HG03066 (cell line): ENCODE results near the gene TTR.

ENCODE experiments used
- ATAC-seq: cut with Tn5 transposase; IDR thresholded peaks from one replicate; pipeline ENCODE4 v1.9.1; 2021; ENCODE audit warnings: low read depth; ENCODE audit not compliant: unreplicated experiment

The TTR gene

GRCh38 chr18:31612124-31612523 is 20.4 kb downstream of the TTR start:
- no peak for ATAC-seq

DNA sequence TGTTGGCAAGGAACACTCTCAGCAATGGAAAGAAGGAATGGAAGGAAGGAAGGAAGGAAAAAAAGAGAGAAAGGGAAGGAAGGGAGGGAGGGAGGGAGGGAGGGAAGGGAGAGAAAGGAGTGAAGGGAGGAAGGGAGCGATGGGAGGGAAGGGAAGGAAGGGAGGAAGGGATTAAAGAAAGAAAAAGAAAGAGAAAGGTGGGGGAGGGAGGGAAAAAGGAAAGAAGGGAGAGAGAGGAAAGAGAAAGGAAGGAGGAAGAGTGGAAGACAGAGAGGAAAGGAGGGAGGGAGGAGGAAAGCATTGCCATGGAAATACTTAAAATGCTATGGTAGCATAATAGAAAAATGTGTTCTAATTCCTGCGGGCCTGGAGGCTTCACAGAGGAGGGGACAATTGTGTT is 22.4 kb downstream of the TTR start:
- ATAC-seq, result no peak

- no peak for ATAC-seq
Observed at GRCh38 chr18:31616586-31616985, 24.9 kb downstream of the TTR start.

DNA sequence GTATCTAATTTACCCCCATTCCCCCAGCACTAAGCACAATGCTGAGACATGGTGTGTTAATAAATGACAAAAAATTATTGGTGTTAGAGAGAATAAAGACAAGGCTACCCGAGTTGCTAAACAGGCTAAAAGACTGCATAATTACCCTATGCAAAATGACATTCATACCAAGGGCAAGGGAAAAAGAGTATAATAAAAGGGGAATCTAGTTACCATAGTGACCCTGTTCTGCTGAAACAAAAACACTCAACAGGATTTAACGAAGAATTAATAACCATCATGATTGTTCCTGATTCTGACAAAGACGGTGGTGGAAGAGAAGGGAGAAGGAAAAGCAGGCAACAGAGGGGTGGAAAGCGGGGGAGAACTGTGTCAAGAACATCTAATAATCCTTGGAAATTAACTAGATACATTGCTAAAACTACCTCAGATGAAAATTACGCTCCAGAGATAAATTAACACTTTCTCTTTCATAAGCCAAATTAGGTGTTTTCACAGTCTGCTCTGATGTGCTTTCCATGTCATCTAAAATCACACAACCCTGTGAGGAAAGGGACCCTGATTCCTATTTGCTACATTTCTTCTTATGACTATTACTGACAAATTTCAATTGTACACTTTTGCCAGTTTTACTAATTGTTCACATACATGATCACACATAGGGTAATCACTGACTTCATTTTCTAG is 25.5 kb downstream of the TTR start:
- ATAC-seq, result no peak

DNA sequence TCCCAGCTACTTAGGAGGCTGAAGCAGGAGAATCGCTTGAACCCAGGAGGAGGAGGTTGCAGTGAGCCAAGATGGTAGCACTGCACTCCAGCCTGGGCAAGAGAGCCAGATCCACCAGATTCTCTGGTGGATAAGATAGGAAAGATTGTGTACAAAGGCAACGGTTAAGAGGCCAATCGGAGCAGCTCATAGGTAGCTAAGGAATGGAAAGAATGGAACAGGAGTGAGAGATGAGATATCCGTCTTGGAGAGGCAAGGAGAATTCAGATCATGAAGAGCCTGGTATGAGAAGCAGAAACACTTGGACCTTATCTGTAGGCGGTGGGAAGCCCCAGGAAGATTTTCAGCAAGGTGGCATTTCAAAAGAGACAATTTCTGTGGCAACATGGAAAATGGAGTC is 27.1 kb downstream of the TTR start:
- ATAC-seq, result no peak

DNA sequence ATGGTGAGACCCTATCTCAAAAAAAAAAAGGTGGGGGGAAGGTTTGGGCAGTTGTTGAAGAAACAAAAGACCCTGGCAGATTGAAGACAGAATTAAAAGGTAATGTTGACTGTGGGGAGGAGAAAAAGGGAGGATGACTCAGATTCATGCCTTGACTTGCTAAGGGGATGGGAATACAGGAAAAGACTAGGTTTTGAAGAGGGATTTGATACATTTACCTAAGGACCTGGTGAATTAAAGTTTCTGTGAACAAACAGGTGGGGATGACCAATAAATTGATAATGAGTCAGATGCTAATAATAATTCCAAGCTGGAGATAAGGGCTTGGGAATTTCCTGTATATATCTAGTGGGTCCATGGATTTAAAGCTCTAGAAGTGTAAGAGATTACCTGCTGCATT is 27.6 kb downstream of the TTR start:
- no peak for ATAC-seq

- no peak for ATAC-seq
Observed at GRCh38 chr18:31624892-31625640, 33.4 kb downstream of the TTR start.

DNA sequence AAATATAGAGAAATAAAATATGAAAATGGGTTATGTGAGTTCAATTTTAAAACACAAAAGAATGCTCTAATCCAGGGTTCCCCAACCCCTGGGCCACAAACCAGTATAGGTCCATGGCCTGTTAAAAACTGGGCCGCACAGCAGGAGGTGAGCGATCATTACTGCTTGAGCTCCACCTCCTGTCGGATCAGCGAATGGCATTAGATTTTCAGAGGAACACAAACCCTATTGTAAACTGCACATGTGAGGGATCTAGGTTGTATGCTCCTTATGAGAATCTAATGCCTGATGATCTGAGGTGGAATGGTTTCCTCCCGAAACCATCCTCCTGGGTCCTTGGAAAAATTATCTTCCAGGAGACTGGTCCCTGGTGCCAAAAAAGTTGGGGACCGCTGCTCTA is 34.7 kb downstream of the TTR start:
- no peak for ATAC-seq

GRCh38 chr18:31630549-31630948 is 38.9 kb downstream of the TTR start:
- ATAC-seq, result no peak

- ATAC-seq, result no peak
Observed at GRCh38 chr18:31631526-31631925, 39.8 kb downstream of the TTR start.

DNA sequence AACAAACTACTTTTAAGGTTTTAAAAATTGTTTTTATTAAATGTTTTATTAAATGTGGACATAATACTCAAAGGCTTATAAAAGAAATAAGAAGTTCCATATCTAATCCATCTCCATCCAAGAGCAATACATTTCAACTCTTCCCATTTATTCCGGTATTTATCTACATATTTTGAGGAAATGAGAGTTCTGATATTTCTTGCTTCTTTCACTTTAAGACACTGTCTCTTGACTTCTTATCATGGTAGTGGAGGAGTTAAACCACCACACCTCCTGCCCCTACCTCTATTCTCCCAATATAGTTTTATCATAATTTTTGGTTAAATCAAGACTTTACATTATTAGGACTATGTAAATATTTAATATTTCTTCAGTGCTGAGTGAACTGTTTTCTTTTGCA is 40.7 kb downstream of the TTR start:
- ATAC-seq, result no peak

DNA sequence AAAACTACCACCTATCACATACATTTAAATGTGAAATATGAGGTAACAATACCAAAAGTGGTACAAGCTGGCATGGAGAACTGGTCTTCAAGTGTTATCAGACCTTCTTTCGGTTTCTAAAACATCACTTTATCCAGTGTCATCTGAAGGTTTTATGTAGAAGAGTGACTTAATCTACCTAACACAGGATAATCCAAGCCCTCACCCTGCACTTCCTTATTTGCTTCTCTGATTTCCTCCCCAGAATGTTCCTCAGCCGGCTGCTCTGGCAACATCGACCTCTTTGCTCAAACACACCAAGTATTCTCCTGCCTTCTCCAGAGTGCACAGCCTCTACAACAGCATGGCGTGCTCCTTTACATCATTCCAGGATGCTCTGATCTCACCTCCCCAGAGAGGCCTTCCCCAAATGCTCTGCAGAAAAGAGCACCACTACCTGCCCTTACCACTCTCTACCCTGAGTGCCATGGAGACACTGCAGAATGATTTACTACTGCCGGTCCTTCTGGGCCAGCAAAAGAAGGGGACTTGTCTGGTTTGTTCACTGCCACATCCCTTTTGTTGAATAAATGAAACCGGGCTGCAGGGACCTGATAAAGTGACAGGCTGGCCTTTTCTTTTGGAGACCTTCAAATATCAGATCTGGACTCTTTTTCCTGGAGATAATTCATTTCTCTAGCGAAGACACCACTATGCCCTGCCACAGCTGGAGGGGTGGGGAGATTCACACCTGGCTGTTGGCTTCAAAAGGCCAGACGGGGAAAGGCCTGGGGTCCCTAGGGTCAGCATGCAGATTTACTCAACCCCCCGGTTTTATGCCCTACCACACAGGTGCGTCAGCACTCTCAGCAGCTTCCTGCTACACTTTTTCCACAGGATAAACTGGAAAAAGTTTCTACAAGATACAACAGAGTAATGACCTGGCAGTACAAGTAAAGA is 42.0 kb downstream of the TTR start:
- ATAC-seq, result peak; percentile 14

- ATAC-seq, result peak; percentile 96
Observed at GRCh38 chr18:31634331-31634713, 42.6 kb downstream of the TTR start.

- ATAC-seq, result no peak
Observed at GRCh38 chr18:31636387-31636786, 44.7 kb downstream of the TTR start.

DNA sequence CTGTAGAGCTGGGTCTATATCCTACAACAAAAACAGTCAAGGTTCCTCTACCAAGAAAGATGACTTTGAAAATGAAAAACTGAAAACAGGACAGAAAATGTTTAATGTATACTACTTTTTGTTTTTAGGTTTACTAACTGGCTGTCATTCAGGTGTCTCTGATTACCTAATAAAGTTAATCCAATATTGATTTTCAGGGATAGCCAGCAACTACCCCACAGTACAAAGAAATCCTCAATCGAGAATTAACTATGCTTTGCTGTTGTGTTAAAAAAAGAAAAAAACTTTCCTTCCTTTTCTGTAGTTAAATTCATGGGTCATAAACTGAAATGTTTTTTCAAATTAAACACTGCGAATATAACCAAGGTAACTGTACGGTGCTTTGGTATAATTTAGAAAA is 45.8 kb downstream of the TTR start:
- no peak for ATAC-seq

GRCh38 chr18:31643003-31643402 is 51.3 kb downstream of the TTR start:
- ATAC-seq, result no peak

DNA sequence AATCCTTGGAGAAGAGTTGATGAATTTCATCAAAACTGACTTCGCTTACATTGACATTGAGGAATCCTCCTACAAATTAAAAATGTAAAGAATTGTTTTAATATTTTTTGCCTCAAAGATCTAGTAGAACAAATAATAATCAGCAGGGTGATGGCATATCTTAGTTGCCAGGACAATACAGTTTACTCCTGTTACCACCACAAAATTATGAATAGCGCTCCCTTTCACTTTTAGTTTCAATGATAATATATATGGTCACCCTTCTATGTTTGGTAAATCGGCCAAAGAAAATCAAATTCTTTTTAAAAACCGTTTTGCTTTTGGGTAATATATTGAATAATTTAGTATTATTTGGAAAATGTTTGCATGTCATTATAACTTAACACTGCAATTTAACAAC is 53.7 kb downstream of the TTR start:
- ATAC-seq, result no peak

DNA sequence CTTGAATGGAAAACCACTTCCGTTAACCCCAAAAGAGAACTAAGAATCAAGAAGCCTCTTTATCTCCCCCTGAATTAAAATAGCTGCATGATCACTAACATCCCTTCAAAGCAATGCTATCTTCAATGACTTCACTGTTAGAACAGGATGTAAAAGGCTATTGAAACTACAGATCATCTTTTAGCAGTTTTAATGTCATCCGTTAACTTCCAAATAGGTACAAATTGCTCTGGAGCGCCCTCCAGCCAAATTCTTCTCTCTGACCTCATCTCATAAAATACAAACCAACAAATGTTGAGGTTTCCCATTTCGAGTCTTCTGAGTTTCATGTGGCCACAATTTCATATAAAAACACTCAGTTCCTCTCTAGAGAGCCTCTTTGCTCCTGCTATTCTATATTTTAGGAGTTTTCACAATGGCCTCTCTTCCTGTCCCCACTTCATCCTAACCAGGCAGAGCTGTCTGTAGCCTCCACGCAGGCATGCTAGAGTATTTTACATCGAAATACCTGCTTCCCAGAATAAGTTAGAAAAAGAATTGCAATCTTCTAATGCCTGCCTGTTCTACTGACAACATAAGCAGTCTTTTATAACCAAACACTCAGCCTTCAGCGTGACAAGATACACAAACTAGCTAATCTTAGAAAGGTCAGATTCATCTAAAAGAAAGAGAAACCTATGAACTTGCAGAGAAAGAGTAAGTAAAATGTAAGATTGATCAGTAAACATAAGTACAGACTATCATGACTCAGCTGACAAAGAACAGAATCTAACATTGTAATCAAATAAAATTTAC is 54.9 kb downstream of the TTR start:
- no peak for ATAC-seq

GRCh38 chr18:31647127-31647753 is 55.6 kb downstream of the TTR start:
- ATAC-seq, result no peak
